K562 treated with DMSO at 1 percent for 12 hours (cell line): Measurements from ENCODE around the gene XYLB. TPM values are rescaled to one million over a fixed set of nuclear protein-coding genes. Genes with fewer than 3 reads are reported as not detected.

Experiments
- total RNA-seq: library from RNA; unstranded; fragments of 300-600 nt; gene quantifications from 2 replicates; pipeline ENCODE4 v1.2.3, GENCODE V29; 2022; ENCODE audit not compliant: insufficient read depth

Gene XYLB
- 3.8 and 9.4 TPM in 2 replicates for total RNA-seq

DNA sequence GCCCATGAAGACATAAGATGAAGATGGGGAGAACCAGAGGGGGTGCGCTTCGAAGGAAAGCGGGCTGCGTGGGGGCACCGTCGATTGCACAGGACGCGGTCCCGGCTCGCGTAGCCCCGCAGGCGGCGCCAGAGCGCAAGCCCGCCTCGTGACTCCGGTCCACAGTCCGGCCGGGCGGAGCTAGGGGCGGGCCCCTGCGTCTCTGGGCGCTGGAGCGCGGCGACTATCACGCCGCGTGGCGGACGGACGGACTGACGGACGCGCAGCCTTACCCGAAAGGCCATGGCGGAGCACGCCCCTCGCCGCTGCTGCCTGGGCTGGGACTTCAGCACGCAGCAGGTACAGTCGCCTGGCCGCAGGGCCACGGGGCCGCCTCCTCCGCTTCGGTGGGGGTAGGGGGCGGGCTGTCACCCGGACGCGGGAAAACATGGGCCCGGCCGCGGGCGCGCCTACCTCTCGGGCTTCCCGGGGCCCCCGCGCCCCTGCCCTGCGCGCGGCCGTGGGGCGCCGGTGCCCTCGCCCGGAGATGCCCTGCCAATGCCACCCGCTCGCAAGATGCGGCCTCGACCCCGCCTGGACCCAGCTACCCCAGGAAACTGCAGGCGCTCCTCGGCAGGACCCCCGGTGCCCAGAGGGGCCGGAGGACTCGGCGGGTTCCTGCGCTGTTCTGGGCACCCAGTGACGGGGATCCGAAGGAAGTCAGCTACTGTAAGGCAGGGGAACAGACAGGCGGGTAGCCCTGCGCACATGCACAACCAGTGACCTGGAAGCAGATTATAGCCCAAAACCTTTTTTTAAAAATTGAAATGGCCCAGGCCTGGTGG lies at the start of gene XYLB:
TSS of gene XYLB (plus strand) at position 199 of the 824 bp plus-strand sequence. CDS start at position 283, 84 bp downstream.

GRCh38 chr3:38453075-38453912 lies 106.7 kb downstream of the XYLB start, which contains the start of gene ACVR2B:
Gene ACVR2B (plus strand): TSS chr3:38453890. CDS start chr3:38454323, 433 bp downstream.

Other genes with a start within 250 kb of the XYLB start
- gene ACAA1, start 209.7 kb upstream of the XYLB start, total RNA-seq = 62.4 and 72.5 TPM in 2 replicates
- 28.3 and 58.7 TPM in 2 replicates for gene MYD88, start 208.1 kb upstream of the XYLB start, total RNA-seq
- 14.3 and 34.2 TPM in 2 replicates for gene OXSR1, start 181.2 kb upstream of the XYLB start, total RNA-seq
- not detected in 2 replicates for gene SLC22A13, start 81.0 kb upstream of the XYLB start, total RNA-seq
- gene SLC22A14, start 64.5 kb upstream of the XYLB start, total RNA-seq = not detected in 2 replicates
- 2.5 and 10.1 TPM in 2 replicates for gene ACVR2B, start 107.1 kb downstream of the XYLB start, total RNA-seq
- 2.2 and 9.5 TPM in 2 replicates for gene EXOG, start 149.6 kb downstream of the XYLB start, total RNA-seq